ENCODE measurements around the gene MYO1D.

MYO1D gene

GRCh38 chr17:32443827-32444300 lies 433.1 kb downstream of the MYO1D start:
- no peak for DNase-seq (ENCODE audit: low read depth in 1 of 2, low spot score in 1 of 2)
